Astrocyte (in vitro differentiated cells and primary cell): ENCODE results near the gene RRAGC. TPM values are rescaled to one million over a fixed set of nuclear protein-coding genes. Genes with fewer than 3 reads are reported as not detected.

Experiments
- DNase-seq: peaks from one replicate; pipeline ENCODE4 v3.0.0-alpha.2; 2010; ENCODE audit warnings: low read depth
- FAIRE-seq: peaks from 2 replicates; lab custom pipeline; 2011; peaks lifted over from hg19 to GRCh38; lab: Jason Lieb, UNC
- H2AFZ ChIP-seq: 2 replicates; pipeline ENCODE4 v1.6.0; 2012; ENCODE audit warnings: low read depth, low read length, inconsistent platforms
- H3K27ac ChIP-seq: 2 replicates; pipeline ENCODE4 v1.5.1; 2011; ENCODE audit warnings: low read depth, low read length, inconsistent platforms
- H3K27me3 ChIP-seq: 2 replicates; pipeline ENCODE4 v1.6.0; 2011; ENCODE audit warnings: low read length, inconsistent platforms; ENCODE audit not compliant: insufficient read depth
- H3K36me3 ChIP-seq: 2 replicates; pipeline ENCODE4 v1.5.1; 2011; ENCODE audit warnings: low read length, inconsistent platforms; ENCODE audit not compliant: insufficient read depth
- H3K4me1 ChIP-seq: 2 replicates; pipeline ENCODE4 v1.5.1; 2011; ENCODE audit warnings: low read length, inconsistent platforms; ENCODE audit not compliant: insufficient read depth
- H3K4me2 ChIP-seq: 2 replicates; pipeline ENCODE4 v1.6.0; 2012; ENCODE audit warnings: low read length, inconsistent platforms
- H3K4me3 ChIP-seq: 2 replicates; pipeline ENCODE4 v1.5.1; 2011; ENCODE audit warnings: low read depth, mild to moderate bottlenecking, low read length, inconsistent platforms; ENCODE audit not compliant: insufficient read depth
- H3K79me2 ChIP-seq: 2 replicates; pipeline ENCODE4 v1.6.0; 2012; ENCODE audit warnings: mild to moderate bottlenecking, low read length, inconsistent platforms; ENCODE audit not compliant: insufficient read depth
- H3K9ac ChIP-seq: 2 replicates; pipeline ENCODE4 v1.6.0; 2012; ENCODE audit warnings: mild to moderate bottlenecking, low read length, inconsistent platforms
- H3K9me3 ChIP-seq: 2 replicates; pipeline ENCODE4 v1.5.1; 2012; ENCODE audit warnings: low read depth, mild to moderate bottlenecking, low read length, inconsistent platforms; ENCODE audit not compliant: insufficient read depth
- H4K20me1 ChIP-seq: 2 replicates; pipeline ENCODE4 v1.6.0; 2012; ENCODE audit warnings: low read length, inconsistent platforms; ENCODE audit not compliant: insufficient read depth
- H3K27ac Mint-ChIP-seq: one replicate; pipeline ENCODE4 v1.8.0; 2021; ENCODE audit warnings: mild to moderate bottlenecking, mixed read lengths; ENCODE audit not compliant: unreplicated experiment
- H3K27me3 Mint-ChIP-seq: one replicate; pipeline ENCODE4 v1.8.0; 2021; ENCODE audit warnings: low read depth, mixed read lengths; ENCODE audit not compliant: unreplicated experiment
- H3K36me3 Mint-ChIP-seq: one replicate; pipeline ENCODE4 v1.8.0; 2021; ENCODE audit warnings: low read depth, mixed read lengths; ENCODE audit not compliant: unreplicated experiment
- H3K4me1 Mint-ChIP-seq: one replicate; pipeline ENCODE4 v1.8.0; 2021; ENCODE audit warnings: low read depth, mixed read lengths; ENCODE audit not compliant: unreplicated experiment
- H3K4me3 Mint-ChIP-seq: one replicate; pipeline ENCODE4 v1.8.0; 2021; ENCODE audit warnings: mild to moderate bottlenecking, moderate library complexity, mixed read lengths; ENCODE audit not compliant: unreplicated experiment
- H3K9me3 Mint-ChIP-seq: one replicate; pipeline ENCODE4 v1.8.0; 2021; ENCODE audit warnings: mild to moderate bottlenecking, mixed read lengths; ENCODE audit not compliant: unreplicated experiment
- EZH2 ChIP-seq: IDR thresholded peaks from 2 replicates; pipeline ENCODE4 v1.6.1; 2012; ENCODE audit warnings: mild to moderate bottlenecking, low read length, inconsistent platforms; ENCODE audit not compliant: insufficient read depth
- total RNA-seq: library from RNA; stranded (reverse); gene quantifications from 2 replicates; pipeline ENCODE4 v1.2.1, GENCODE V29; 2021
- TF ChIP-seq, protein P1 (sequence below): IDR thresholded peaks from 2 replicates; pipeline ENCODE4 v1.5.1; 2011; ENCODE audit warnings: low read depth, mild to moderate bottlenecking, inconsistent platforms, low read length, moderate library complexity; ENCODE audit not compliant: insufficient read depth

The RRAGC gene
- total RNA-seq, 1 donor from 2014 or later = 37.3 TPM

DNA sequence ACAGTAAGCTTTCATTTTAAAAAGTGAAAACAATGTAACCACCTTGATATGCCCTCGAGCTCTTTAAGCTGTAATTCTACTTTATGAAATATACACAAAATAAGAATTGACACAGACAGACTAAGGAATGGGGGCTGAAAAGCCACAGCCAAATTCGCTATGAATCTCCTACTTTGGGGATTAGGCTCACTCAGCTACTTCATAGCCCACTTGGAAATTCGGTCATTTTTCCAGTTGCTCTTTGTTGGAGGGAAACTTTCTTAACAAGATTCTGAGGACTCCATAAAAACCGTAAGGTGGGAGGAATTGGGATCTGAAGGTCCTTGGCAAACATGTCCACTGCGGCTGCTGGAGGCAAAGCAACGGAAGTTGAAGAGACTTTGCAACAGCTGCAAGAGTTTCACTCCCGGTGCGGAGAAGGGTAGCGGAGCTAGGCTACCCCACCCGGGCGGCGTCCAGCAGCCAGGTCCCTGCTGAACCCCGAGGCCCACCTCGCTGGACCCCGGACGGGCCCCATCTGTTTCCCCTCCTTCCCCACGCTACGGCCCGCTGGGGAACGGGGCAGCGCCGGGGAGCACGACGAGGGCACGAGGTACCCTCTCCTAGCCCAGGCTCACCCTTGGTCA, 12.9 kb upstream of the RRAGC start:
- DNase-seq = peak; percentile 7
- peaks cover 11% of the 10 kb centered on the region for H3K4me1 ChIP-seq
- H3K9ac ChIP-seq = peak overlapping the region; percentile 84
- Mint-ChIP-seq H3K27me3 (no peaks in the 10 kb centered on the region), H3K4me1 (peaks cover 6% of the 10 kb centered on the region), H3K4me3 (peak overlapping the region; percentile 94), H3K9me3 (no peaks in the 10 kb centered on the region), H3K36me3 (peaks cover 2% of the 10 kb centered on the region), H3K27ac (peak overlapping the region; percentile 21)
- peak overlapping the region; percentile 45 for H3K27ac ChIP-seq
- H3K4me2 ChIP-seq = peak overlapping the region; percentile 95
- peaks cover 17% of the 10 kb centered on the region for H4K20me1 ChIP-seq
- peak overlapping the region; percentile 84 for H2AFZ ChIP-seq
- no peaks in the 10 kb centered on the region for H3K27me3 ChIP-seq
- no peaks in the 10 kb centered on the region for H3K9me3 ChIP-seq
- FAIRE-seq = no peak
- no peaks in the 10 kb centered on the region for H3K36me3 ChIP-seq
- H3K4me3 ChIP-seq = peak overlapping the region; percentile 94
- peaks cover 43% of the 10 kb centered on the region for H3K79me2 ChIP-seq
- TF ChIP-seq, protein P1, sequence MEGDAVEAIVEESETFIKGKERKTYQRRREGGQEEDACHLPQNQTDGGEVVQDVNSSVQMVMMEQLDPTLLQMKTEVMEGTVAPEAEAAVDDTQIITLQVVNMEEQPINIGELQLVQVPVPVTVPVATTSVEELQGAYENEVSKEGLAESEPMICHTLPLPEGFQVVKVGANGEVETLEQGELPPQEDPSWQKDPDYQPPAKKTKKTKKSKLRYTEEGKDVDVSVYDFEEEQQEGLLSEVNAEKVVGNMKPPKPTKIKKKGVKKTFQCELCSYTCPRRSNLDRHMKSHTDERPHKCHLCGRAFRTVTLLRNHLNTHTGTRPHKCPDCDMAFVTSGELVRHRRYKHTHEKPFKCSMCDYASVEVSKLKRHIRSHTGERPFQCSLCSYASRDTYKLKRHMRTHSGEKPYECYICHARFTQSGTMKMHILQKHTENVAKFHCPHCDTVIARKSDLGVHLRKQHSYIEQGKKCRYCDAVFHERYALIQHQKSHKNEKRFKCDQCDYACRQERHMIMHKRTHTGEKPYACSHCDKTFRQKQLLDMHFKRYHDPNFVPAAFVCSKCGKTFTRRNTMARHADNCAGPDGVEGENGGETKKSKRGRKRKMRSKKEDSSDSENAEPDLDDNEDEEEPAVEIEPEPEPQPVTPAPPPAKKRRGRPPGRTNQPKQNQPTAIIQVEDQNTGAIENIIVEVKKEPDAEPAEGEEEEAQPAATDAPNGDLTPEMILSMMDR = no peak
- no peak for TF ChIP-seq EZH2

DNA sequence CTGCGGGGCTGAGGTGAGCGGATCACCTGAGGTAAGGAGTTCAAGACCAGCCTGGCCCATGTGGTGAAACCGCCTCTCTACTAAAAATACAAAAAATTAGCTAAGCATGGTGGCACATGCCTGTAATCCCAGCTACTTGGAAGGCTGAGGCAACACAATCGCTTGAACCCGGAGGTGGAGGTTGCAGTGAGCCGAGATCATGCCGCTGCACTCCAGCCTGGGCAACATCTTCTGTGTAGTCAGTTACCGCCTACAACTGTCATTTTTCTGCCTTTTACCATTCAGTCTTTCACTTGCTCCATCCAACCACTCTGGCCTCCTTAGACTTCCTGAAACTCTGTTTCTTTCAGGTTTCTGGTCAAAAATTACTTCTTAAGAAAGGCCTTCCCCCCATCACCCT, 11.4 kb upstream of the RRAGC start:
- H3K9me3 ChIP-seq = no peaks in the 10 kb centered on the region
- H3K9me3 Mint-ChIP-seq = no peaks in the 10 kb centered on the region
- H3K4me1 Mint-ChIP-seq = peaks cover 6% of the 10 kb centered on the region
- H3K36me3 Mint-ChIP-seq = peaks cover 2% of the 10 kb centered on the region
- DNase-seq (no peak), FAIRE-seq (no peak)
- H3K4me3 ChIP-seq = no peak overlapping the region
- H3K27me3 ChIP-seq = no peaks in the 10 kb centered on the region
- H3K4me1 ChIP-seq = peaks cover 11% of the 10 kb centered on the region
- peaks cover 17% of the 10 kb centered on the region for H4K20me1 ChIP-seq
- no peak overlapping the region for H3K4me2 ChIP-seq
- no peaks in the 10 kb centered on the region for H3K36me3 ChIP-seq
- H3K9ac ChIP-seq = no peak overlapping the region
- TF ChIP-seq EZH2 = no peak
- TF ChIP-seq, protein P1 = no peak
- peaks cover 52% of the 10 kb centered on the region for H3K79me2 ChIP-seq
- H3K4me3 Mint-ChIP-seq = peak overlapping the region; percentile 67
- H3K27ac ChIP-seq = no peak overlapping the region
- H3K27me3 Mint-ChIP-seq = no peaks in the 10 kb centered on the region
- no peak overlapping the region for H2AFZ ChIP-seq
- no peak overlapping the region for H3K27ac Mint-ChIP-seq

DNA sequence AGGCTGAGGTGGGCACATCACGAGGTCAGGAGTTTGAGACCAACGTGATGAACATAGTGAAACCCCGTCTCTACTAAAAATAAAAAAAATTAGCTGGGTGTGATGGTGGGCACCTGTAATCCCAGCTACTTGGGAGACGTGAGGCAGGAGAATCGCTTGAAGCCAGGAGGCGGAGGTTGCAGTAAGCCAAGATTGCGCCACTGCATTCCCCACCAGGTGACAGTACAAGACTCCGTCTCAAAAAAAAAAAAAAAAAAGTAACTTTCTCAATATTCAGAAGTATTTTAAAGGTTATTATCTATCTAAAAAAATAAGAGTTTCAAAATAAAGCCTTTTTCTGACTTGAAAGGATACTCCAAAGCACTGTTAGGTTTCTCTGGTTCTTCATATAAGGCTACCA, 7.6 kb upstream of the RRAGC start:
- Histone ChIP-seq H3K4me1 (peaks cover 2% of the 10 kb centered on the region), H3K9ac (no peak overlapping the region), H3K27me3 (no peaks in the 10 kb centered on the region), H2AFZ (no peak overlapping the region), H3K36me3 (peaks cover 5% of the 10 kb centered on the region), H4K20me1 (peaks cover 16% of the 10 kb centered on the region), H3K27ac (no peak overlapping the region), H3K9me3 (no peaks in the 10 kb centered on the region), H3K4me3 (no peak overlapping the region), H3K4me2 (no peak overlapping the region), H3K79me2 (peaks cover 42% of the 10 kb centered on the region)
- H3K4me1 Mint-ChIP-seq = peaks cover 9% of the 10 kb centered on the region
- no peak overlapping the region for H3K4me3 Mint-ChIP-seq
- no peaks in the 10 kb centered on the region for H3K9me3 Mint-ChIP-seq
- FAIRE-seq (no peak), DNase-seq (no peak)
- TF ChIP-seq, protein P1 = no peak
- no peak for TF ChIP-seq EZH2
- H3K27ac Mint-ChIP-seq = no peak overlapping the region
- no peaks in the 10 kb centered on the region for H3K36me3 Mint-ChIP-seq
- no peaks in the 10 kb centered on the region for H3K27me3 Mint-ChIP-seq
